CD4-positive, alpha-beta T cell (primary cell): ENCODE data around the gene AMDHD2. TPM values are rescaled to one million over a fixed set of nuclear protein-coding genes. Genes with fewer than 3 reads are reported as not detected.

Experiments used
- ATAC-seq: fragments of 200-7000 bp; cut with Tn5 transposase; one replicate; pipeline ENCODE4 v1.10.0; 2022; ENCODE audit warnings: mild to moderate bottlenecking; ENCODE audit not compliant: poor library complexity
- CTCF ChIA-PET: fragments of 350-600 bp; sonication (Branson Sonifier 250); formaldehyde crosslinking; loops from one replicate; lab custom pipeline; 2021; ENCODE audit warnings: antibody characterized with exemption, inconsistent platforms; lab: Charles Lee
- POLR2A ChIA-PET: fragments of 350-600 bp; sonication (Branson Sonifier 250); formaldehyde crosslinking; loops from one replicate; lab custom pipeline; 2021; ENCODE audit warnings: antibody characterized with exemption, inconsistent platforms; lab: Charles Lee
- DNase-seq, 14 experiments: peaks; one replicate each; pipeline ENCODE4 v3.0.0-alpha.2; 2013 to 2020; ENCODE audit warnings: mixed read lengths in 2 of 14
- H3K27ac ChIP-seq, 2 donors: one replicate each; pipeline versions ENCODE4 v1.5.1 to v1.7.0; 2013; ENCODE audit warnings: low read length in 2 of 2, low read depth in 1 of 2, mild to moderate bottlenecking in 1 of 2
- H3K27me3 ChIP-seq, 2 experiments: 1 replicate in 1 of 2; 2 replicates in 1 of 2; pipeline versions ENCODE4 v1.6.1 to v1.7.0; 2013; ENCODE audit warnings: low read length in 2 of 2, control low read depth in 1 of 2, mild to moderate bottlenecking in 1 of 2, moderate library complexity in 1 of 2; ENCODE audit not compliant: insufficient read depth in 2 of 2, control insufficient read depth in 1 of 2
- H3K36me3 ChIP-seq: one replicate; pipeline ENCODE4 v1.6.1; 2013; ENCODE audit warnings: low read length, control low read depth; ENCODE audit not compliant: insufficient read depth
- H3K4me1 ChIP-seq: one replicate; pipeline ENCODE4 v1.6.1; 2013; ENCODE audit warnings: low read length, control low read depth; ENCODE audit not compliant: insufficient read depth
- H3K4me3 ChIP-seq: one replicate; pipeline ENCODE4 v1.5.1; 2013; ENCODE audit warnings: mild to moderate bottlenecking, low read length, moderate library complexity
- H3K9me3 ChIP-seq, 2 experiments: 1 replicate in 1 of 2; 2 replicates in 1 of 2; pipeline versions ENCODE4 v1.6.1 to v1.7.0; 2013; ENCODE audit warnings: low read length in 2 of 2, mild to moderate bottlenecking in 2 of 2, control low read depth in 1 of 2, moderate library complexity in 1 of 2; ENCODE audit not compliant: control insufficient read depth in 1 of 2, insufficient read depth in 1 of 2
- H3K27ac Mint-ChIP-seq: one replicate; pipeline ENCODE4 v1.8.0; 2020; ENCODE audit warnings: mixed read lengths
- H3K27me3 Mint-ChIP-seq: one replicate; pipeline ENCODE4 v1.8.0; 2021; ENCODE audit warnings: mixed read lengths
- H3K36me3 Mint-ChIP-seq: one replicate; pipeline ENCODE4 v1.8.0; 2021; ENCODE audit warnings: low read depth, mixed read lengths
- H3K4me1 Mint-ChIP-seq: one replicate; pipeline ENCODE4 v1.8.0; 2021; ENCODE audit warnings: low read depth, mixed read lengths
- H3K4me3 Mint-ChIP-seq: one replicate; pipeline ENCODE4 v1.8.0; 2020; ENCODE audit warnings: mild to moderate bottlenecking, mixed read lengths
- H3K9me3 Mint-ChIP-seq: one replicate; pipeline ENCODE4 v1.8.0; 2020; ENCODE audit warnings: mixed read lengths
- CTCF ChIP-seq: fragments of 200-600 bp; IDR thresholded peaks from one replicate; pipeline ENCODE4 v1.8.0; 2022; ENCODE audit warnings: antibody characterized with exemption, mild to moderate bottlenecking
- intact Hi-C, 2 experiments: fragments of 100-400 bp; cut with DNase I in 1 of 2; cut with micrococcal nuclease in 1 of 2; formaldehyde crosslinking; loops; one replicate each; pipeline versions ENCODE4 v1.15.1 to v1.9.0; 2023 to 2025; cut with DNase I, micrococcal nuclease
- total RNA-seq, 174 experiments: library from RNA in 2 of 174; stranded (reverse) in 2 of 174; gene quantifications; one replicate each; pipeline ENCODE4 v1.2.3 and lab custom pipeline; 2021 to 2026

The AMDHD2 gene
- total RNA-seq, 2 experiments from 2014 or later = 171 to 177 TPM

GRCh38 chr16:2495041-2495440 lies 25.1 kb upstream of the AMDHD2 start:
- Histone ChIP-seq H3K9me3 (no peaks in the 10 kb centered on the region), H3K36me3 (peaks cover 5% of the 10 kb centered on the region), H3K4me1 (no peaks in the 10 kb centered on the region), H3K27ac (no peak overlapping the region), H3K27me3 (no peaks in the 10 kb centered on the region), H3K4me3 (no peak overlapping the region)
- peaks cover 4% of the 10 kb centered on the region for H3K36me3 Mint-ChIP-seq
- ATAC-seq (no peak), DNase-seq (no peak)
- no peaks in the 10 kb centered on the region for H3K9me3 Mint-ChIP-seq
- intact Hi-C loops = no loop called here
- H3K27me3 Mint-ChIP-seq = no peaks in the 10 kb centered on the region
- ChIA-PET POLR2A (no interaction called here), CTCF (no interaction called here)
- no peak for TF ChIP-seq CTCF
- no peaks in the 10 kb centered on the region for H3K4me1 Mint-ChIP-seq
- no peak overlapping the region for H3K27ac Mint-ChIP-seq
- H3K4me3 Mint-ChIP-seq = no peak overlapping the region

- no peaks in the 10 kb centered on the region for H3K9me3 Mint-ChIP-seq
- Histone ChIP-seq H3K4me1 (peaks cover 7% of the 10 kb centered on the region), H3K9me3 (no peaks in the 10 kb centered on the region), H3K27ac (no peak overlapping the region), H3K27me3 (no peaks in the 10 kb centered on the region), H3K4me3 (no peak overlapping the region), H3K36me3 (peaks cover 5% of the 10 kb centered on the region)
- no peak overlapping the region for H3K27ac Mint-ChIP-seq
- peaks cover 4% of the 10 kb centered on the region for H3K36me3 Mint-ChIP-seq
- H3K4me1 Mint-ChIP-seq = peaks cover 4% of the 10 kb centered on the region
- intact Hi-C loops = no loop called here
- ATAC-seq (no peak), DNase-seq (peak in 1 of 14 experiments; percentile 17)
- TF ChIP-seq CTCF = no peak
- ChIA-PET POLR2A (no interaction called here), CTCF (no interaction called here)
- no peaks in the 10 kb centered on the region for H3K27me3 Mint-ChIP-seq
- H3K4me3 Mint-ChIP-seq = no peak overlapping the region
These were observed 23.7 kb upstream of the AMDHD2 start for GRCh38 chr16:2496223-2497115.

GRCh38 chr16:2497116-2497630 lies 23.0 kb upstream of the AMDHD2 start:
- Histone ChIP-seq H3K36me3 (peaks cover 5% of the 10 kb centered on the region), H3K4me3 (no peak overlapping the region), H3K4me1 (peaks cover 7% of the 10 kb centered on the region), H3K9me3 (no peaks in the 10 kb centered on the region), H3K27me3 (no peaks in the 10 kb centered on the region), H3K27ac (no peak overlapping the region)
- Mint-ChIP-seq H3K27me3 (no peaks in the 10 kb centered on the region), H3K9me3 (no peaks in the 10 kb centered on the region), H3K27ac (no peak overlapping the region), H3K4me1 (peaks cover 4% of the 10 kb centered on the region), H3K4me3 (no peak overlapping the region), H3K36me3 (peaks cover 4% of the 10 kb centered on the region)
- ChIA-PET CTCF (no interaction called here), POLR2A (no interaction called here)
- intact Hi-C loops = no loop called here
- DNase-seq (peak in 1 of 14 experiments; percentile 18), ATAC-seq (no peak)
- no peak for TF ChIP-seq CTCF
